Upper lobe of right lung (tissue), 1 donor: ENCODE measurements around the gene TRAF2. TPM values are rescaled to one million over a fixed set of nuclear protein-coding genes. Genes with fewer than 3 reads are reported as not detected.

Experiments
- ATAC-seq: fragments of 200-7000 bp; cut with Tn5 transposase; one replicate; pipeline ENCODE4 v1.9.1; 2020; ENCODE audit warnings: mild to moderate bottlenecking, moderate library complexity
- DNase-seq: peaks from one replicate; pipeline ENCODE4 v3.0.0-alpha.2; 2020
- H3K27ac ChIP-seq: fragments of 200-600 bp; one replicate; pipeline ENCODE4 v1.8.0; 2022
- H3K27me3 ChIP-seq: fragments of 200-600 bp; one replicate; pipeline ENCODE4 v1.8.0; 2022; ENCODE audit warnings: mild to moderate bottlenecking
- H3K36me3 ChIP-seq: fragments of 200-600 bp; one replicate; pipeline ENCODE4 v1.8.0; 2022
- H3K4me1 ChIP-seq: fragments of 200-600 bp; one replicate; pipeline ENCODE4 v1.8.0; 2022
- H3K4me3 ChIP-seq: fragments of 200-600 bp; one replicate; pipeline ENCODE4 v1.8.0; 2022; ENCODE audit warnings: mild to moderate bottlenecking
- H3K9me3 ChIP-seq: fragments of 200-600 bp; one replicate; pipeline ENCODE4 v1.8.0; 2022
- intact Hi-C: fragments of 100-400 bp; cut with DNase I; formaldehyde crosslinking; loops from one replicate; pipeline ENCODE4 v1.11.0; 2022
- total RNA-seq: library from RNA; stranded (reverse); fragmentation: NEBNext Ultra II Directional; extraction: Animal tissue kit (Norgen Biotek cat#: 25700); gene quantifications from one replicate; pipeline ENCODE4 v1.2.1, GENCODE V29; 2021
- TF ChIP-seq, protein P1 (sequence below): fragments of 200-600 bp; IDR thresholded peaks from one replicate; pipeline ENCODE4 v1.8.0; 2022; ENCODE audit warnings: antibody characterized with exemption
- donor health status: DM: no; HTN: yes; CAD: no; lungs with severe emphysema.

The TRAF2 gene
- total RNA-seq, 1 donor from 2014 or later, result 14.8 TPM

GRCh38 chr9:136930014-136930413 is 43.7 kb downstream of the TRAF2 start:
- no peak for DNase-seq
- Histone ChIP-seq H3K4me3 (no peak overlapping the region), H3K27me3 (no peaks in the 10 kb centered on the region), H3K4me1 (no peaks in the 10 kb centered on the region), H3K36me3 (peaks cover 14% of the 10 kb centered on the region), H3K9me3 (no peaks in the 10 kb centered on the region), H3K27ac (no peak overlapping the region)
- ATAC-seq, result no peak
- TF ChIP-seq, protein P1, sequence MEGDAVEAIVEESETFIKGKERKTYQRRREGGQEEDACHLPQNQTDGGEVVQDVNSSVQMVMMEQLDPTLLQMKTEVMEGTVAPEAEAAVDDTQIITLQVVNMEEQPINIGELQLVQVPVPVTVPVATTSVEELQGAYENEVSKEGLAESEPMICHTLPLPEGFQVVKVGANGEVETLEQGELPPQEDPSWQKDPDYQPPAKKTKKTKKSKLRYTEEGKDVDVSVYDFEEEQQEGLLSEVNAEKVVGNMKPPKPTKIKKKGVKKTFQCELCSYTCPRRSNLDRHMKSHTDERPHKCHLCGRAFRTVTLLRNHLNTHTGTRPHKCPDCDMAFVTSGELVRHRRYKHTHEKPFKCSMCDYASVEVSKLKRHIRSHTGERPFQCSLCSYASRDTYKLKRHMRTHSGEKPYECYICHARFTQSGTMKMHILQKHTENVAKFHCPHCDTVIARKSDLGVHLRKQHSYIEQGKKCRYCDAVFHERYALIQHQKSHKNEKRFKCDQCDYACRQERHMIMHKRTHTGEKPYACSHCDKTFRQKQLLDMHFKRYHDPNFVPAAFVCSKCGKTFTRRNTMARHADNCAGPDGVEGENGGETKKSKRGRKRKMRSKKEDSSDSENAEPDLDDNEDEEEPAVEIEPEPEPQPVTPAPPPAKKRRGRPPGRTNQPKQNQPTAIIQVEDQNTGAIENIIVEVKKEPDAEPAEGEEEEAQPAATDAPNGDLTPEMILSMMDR, result no peak
- intact Hi-C loops, result no loop called here

DNA sequence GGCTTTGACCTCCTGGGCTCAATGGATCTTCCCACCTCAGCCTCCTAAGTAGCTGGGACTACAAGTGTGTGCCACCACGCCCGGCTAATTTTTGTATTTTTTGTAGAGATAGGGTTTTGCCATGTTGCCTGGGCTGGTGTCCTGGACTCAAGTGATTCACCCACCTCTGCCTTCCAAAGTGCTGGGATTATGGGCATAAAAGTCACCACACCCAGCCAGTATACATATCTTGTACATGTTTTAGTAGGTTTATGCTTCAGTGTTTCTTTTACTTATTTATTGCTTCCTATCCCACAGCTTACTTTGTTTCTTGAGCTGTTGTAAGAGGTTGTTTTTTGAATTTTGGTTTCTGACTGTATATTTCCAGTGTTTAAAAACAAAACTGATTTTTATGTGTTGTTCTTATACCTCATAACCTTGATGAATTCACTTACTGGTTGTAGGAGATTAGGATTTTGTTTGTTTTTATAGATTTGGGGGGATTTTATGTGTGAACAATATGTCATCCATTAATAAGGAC is 45.4 kb downstream of the TRAF2 start:
- no peaks in the 10 kb centered on the region for H3K9me3 ChIP-seq
- TF ChIP-seq, protein P1, result no peak
- H3K4me3 ChIP-seq, result no peak overlapping the region
- ATAC-seq (no peak), DNase-seq (no peak)
- H3K36me3 ChIP-seq, result peaks cover 2% of the 10 kb centered on the region
- H3K4me1 ChIP-seq, result no peaks in the 10 kb centered on the region
- H3K27me3 ChIP-seq, result no peaks in the 10 kb centered on the region
- intact Hi-C loops, result no loop called here
- H3K27ac ChIP-seq, result no peak overlapping the region

DNA sequence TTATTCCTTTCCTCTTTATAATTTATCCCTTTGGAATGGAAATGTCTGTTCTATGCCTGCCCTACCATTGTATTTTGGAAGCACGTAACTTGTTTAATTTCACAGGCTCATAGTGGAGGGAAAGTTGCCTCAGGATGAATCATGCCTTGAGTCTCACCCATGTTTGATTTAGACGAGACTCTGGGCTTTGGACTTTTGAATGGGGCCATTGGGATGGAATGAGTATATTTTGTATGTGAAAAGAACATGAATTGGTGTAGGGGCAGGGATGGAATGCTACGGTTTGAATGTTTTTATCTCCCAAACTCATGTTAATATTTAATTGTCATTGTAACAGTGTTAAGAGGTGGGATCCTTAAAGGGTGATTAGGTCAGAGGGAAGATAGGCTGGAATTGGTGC is 48.0 kb downstream of the TRAF2 start:
- ATAC-seq (no peak), DNase-seq (no peak)
- Histone ChIP-seq H3K4me3 (no peak overlapping the region), H3K9me3 (no peaks in the 10 kb centered on the region), H3K27me3 (no peaks in the 10 kb centered on the region), H3K36me3 (no peaks in the 10 kb centered on the region), H3K4me1 (no peaks in the 10 kb centered on the region), H3K27ac (no peak overlapping the region)
- TF ChIP-seq, protein P1, result no peak
- intact Hi-C loops, result no loop called here

GRCh38 chr9:136935651-136936050 is 49.3 kb downstream of the TRAF2 start:
- Histone ChIP-seq H3K9me3 (no peaks in the 10 kb centered on the region), H3K36me3 (peaks cover 14% of the 10 kb centered on the region), H3K4me1 (no peaks in the 10 kb centered on the region), H3K27ac (no peak overlapping the region), H3K4me3 (no peak overlapping the region), H3K27me3 (no peaks in the 10 kb centered on the region)
- DNase-seq, result no peak
- intact Hi-C loops, result no loop called here
- ATAC-seq, result no peak
- TF ChIP-seq, protein P1, result no peak

DNA sequence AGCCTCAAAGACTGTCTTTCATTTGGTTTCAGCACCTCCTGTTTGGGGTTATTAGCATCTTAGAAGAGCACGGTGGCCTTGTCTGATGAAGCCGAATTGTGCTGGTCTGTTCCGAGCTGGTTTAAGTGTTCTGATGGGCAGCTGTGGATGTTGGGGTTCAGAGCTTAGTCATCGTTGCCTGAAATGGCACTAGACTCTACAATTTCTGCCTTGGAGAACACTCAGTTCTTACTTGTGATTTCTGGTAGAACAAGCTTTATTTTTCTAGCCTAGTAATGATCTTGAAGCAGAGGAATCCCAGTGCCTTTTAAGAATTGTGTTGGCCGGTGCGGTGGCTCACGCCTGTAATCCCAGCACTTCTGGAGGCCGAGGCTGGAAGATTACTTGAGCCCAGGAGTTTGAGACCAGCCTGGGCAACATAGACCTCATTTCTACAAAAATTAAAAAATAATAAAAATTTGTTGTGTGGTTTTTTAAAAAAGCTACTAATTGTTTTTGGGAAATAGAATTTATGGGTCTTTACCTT is 50.4 kb downstream of the TRAF2 start:
- TF ChIP-seq, protein P1, result no peak
- no peaks in the 10 kb centered on the region for H3K27me3 ChIP-seq
- DNase-seq (no peak), ATAC-seq (no peak)
- no peak overlapping the region for H3K27ac ChIP-seq
- no peak overlapping the region for H3K4me3 ChIP-seq
- no peaks in the 10 kb centered on the region for H3K9me3 ChIP-seq
- H3K4me1 ChIP-seq, result no peaks in the 10 kb centered on the region
- intact Hi-C loops, result no loop called here
- H3K36me3 ChIP-seq, result peaks cover 24% of the 10 kb centered on the region
